GM12878 (cell line): ENCODE measurements around the gene TGFBR1. TPM values are rescaled to one million over a fixed set of nuclear protein-coding genes. Genes with fewer than 3 reads are reported as not detected.

ENCODE experiments used
- ATAC-seq: fragments of 200-7000 bp; cut with Tn5 transposase; 3 replicates; pipeline ENCODE4 v1.9.1; 2020; ENCODE audit warnings: mild to moderate bottlenecking, moderate library complexity
- BruUV-seq: library from RNA; stranded (reverse); fragments of 400-500 nt; replicated peaks from 2 replicates; lab custom pipeline; 2021; lab: Mats Ljungman, UMichigan
- CTCF ChIA-PET: fragments of 300-600 bp; sonication (Branson Sonifier 250); formaldehyde crosslinking; extraction: SDS; loops from one replicate; lab custom pipeline; 2021; ENCODE audit warnings: inconsistent platforms; lab: Yijun Ruan, JAX
- POLR2A ChIA-PET: fragments of 350-600 bp; formaldehyde crosslinking; extraction: SDS; loops from one replicate; lab custom pipeline; 2021; ENCODE audit warnings: inconsistent platforms; lab: Charles Lee
- RAD21 ChIA-PET: fragments of 300-600 bp; sonication (Branson Sonifier 250); formaldehyde crosslinking; loops from one replicate; lab custom pipeline; 2023; ENCODE audit warnings: antibody characterized with exemption; ENCODE audit not compliant: unreplicated experiment; lab: Charles Lee
- SMC1A ChIA-PET: fragments of 300-600 bp; sonication (Branson Sonifier 250); formaldehyde crosslinking; loops from one replicate; lab custom pipeline; 2023; ENCODE audit not compliant: unreplicated experiment, uncharacterized antibody; lab: Charles Lee
- DNase-seq: peaks from one replicate; pipeline ENCODE4 v3.0.0-alpha.2; 2011; ENCODE audit warnings: low read depth, low spot score
- FAIRE-seq: peaks from 3 replicates; lab custom pipeline; 2011; peaks lifted over from hg19 to GRCh38; lab: Jason Lieb, UNC
- H2AFZ ChIP-seq: 2 replicates; pipeline ENCODE4 v1.6.0; 2011; ENCODE audit warnings: low read depth, low read length, control low read depth; ENCODE audit not compliant: control insufficient read depth
- H3K27ac ChIP-seq: 2 replicates; pipeline ENCODE4 v1.5.1; 2011; ENCODE audit warnings: control low read depth; ENCODE audit not compliant: control insufficient read depth, insufficient read depth
- H3K27me3 ChIP-seq, 2 experiments: replicated peaks in 1 of 2; 2 replicates each; pipeline versions ENCODE4 v1.6.0 to v1.6.1; 2011; ENCODE audit warnings: low read length in 1 of 2; ENCODE audit not compliant: control insufficient read depth in 2 of 2, insufficient read depth in 2 of 2
- H3K36me3 ChIP-seq, 2 experiments: 2 replicates each; pipeline ENCODE4 v1.5.1; 2011; ENCODE audit warnings: low read length in 1 of 2; ENCODE audit not compliant: control insufficient read depth in 2 of 2, insufficient read depth in 2 of 2
- H3K4me1 ChIP-seq: 2 replicates; pipeline ENCODE4 v1.6.1; 2011; ENCODE audit warnings: mild to moderate bottlenecking, low read length, moderate library complexity, mixed read lengths; ENCODE audit not compliant: control insufficient read depth, insufficient read depth
- H3K4me2 ChIP-seq: 2 replicates; pipeline ENCODE4 v1.6.0; 2011; ENCODE audit warnings: control low read depth; ENCODE audit not compliant: control insufficient read depth, insufficient read depth
- H3K4me3 ChIP-seq: fragments of 200-600 bp; sonication (generic); 2 replicates; pipeline ENCODE4 v1.5.1; 2016
- H3K79me2 ChIP-seq: 2 replicates; pipeline ENCODE4 v1.6.0; 2011; ENCODE audit warnings: low read length; ENCODE audit not compliant: control insufficient read depth, insufficient read depth
- H3K9ac ChIP-seq: 2 replicates; pipeline ENCODE4 v1.8.0; 2011; ENCODE audit warnings: low read length, control low read depth, mixed read lengths; ENCODE audit not compliant: control insufficient read depth, insufficient read depth
- H3K9me3 ChIP-seq: replicated peaks from 3 replicates; pipeline ENCODE4 v1.5.1; 2011; ENCODE audit warnings: mild to moderate bottlenecking, low read length; ENCODE audit not compliant: control insufficient read depth, insufficient read depth
- H4K20me1 ChIP-seq: 2 replicates; pipeline ENCODE4 v1.6.0; 2011; ENCODE audit not compliant: control insufficient read depth, insufficient read depth
- BACH1 ChIP-seq: fragments of 450-650 bp; IDR thresholded peaks from 2 replicates; pipeline ENCODE4 v1.6.1; 2017; ENCODE audit warnings: mild to moderate bottlenecking, borderline replicate concordance
- BHLHE40 ChIP-seq, 2 experiments: fragments of 450-650 bp in 1 of 2; IDR thresholded peaks; 2 replicates each; pipeline ENCODE4 v1.6.1; 2011 to 2017; ENCODE audit warnings: low read depth in 2 of 2, borderline replicate concordance in 1 of 2, improper control_type of control experiment in 1 of 2, low read length in 1 of 2, mild to moderate bottlenecking in 1 of 2
- CHD2 ChIP-seq: IDR thresholded peaks from 2 replicates; pipeline ENCODE4 v1.6.1; 2011; ENCODE audit warnings: low read depth, low read length, improper control_type of control experiment, borderline replicate concordance
- E2F8 ChIP-seq: fragments of 450-650 bp; IDR thresholded peaks from 2 replicates; pipeline ENCODE4 v1.6.1; 2018; ENCODE audit warnings: mild to moderate bottlenecking, low read depth, moderate library complexity; ENCODE audit not compliant: partially characterized antibody
- FOXK2 ChIP-seq: fragments of 450-650 bp; IDR thresholded peaks from 2 replicates; pipeline ENCODE4 v1.6.1; 2017; ENCODE audit warnings: mild to moderate bottlenecking, moderate library complexity
- HCFC1 ChIP-seq: fragments of 150-350 bp; IDR thresholded peaks from 2 replicates; pipeline ENCODE4 v1.6.1; 2014; ENCODE audit warnings: low read length
- HDGF ChIP-seq: fragments of 450-650 bp; IDR thresholded peaks from 2 replicates; pipeline ENCODE4 v1.6.1; 2016; ENCODE audit warnings: antibody characterized with exemption
- IRF3 ChIP-seq: fragments of 450-650 bp; IDR thresholded peaks from 2 replicates; pipeline ENCODE4 v1.6.1; 2014; ENCODE audit warnings: mild to moderate bottlenecking
- PRDM15 ChIP-seq: fragments of 450-650 bp; formaldehyde crosslinking; IDR thresholded peaks from 2 replicates; pipeline ENCODE4 v1.4.0; 2020; ENCODE audit warnings: mild to moderate bottlenecking, moderate library complexity
- RBBP5 ChIP-seq: fragments of 200-600 bp; sonication (generic); conservative IDR thresholded peaks from 2 replicates; pipeline ENCODE4 v1.6.1; 2016
- TAF1 ChIP-seq: IDR thresholded peaks from 2 replicates; pipeline ENCODE4 v1.6.1; 2011; ENCODE audit warnings: mild to moderate bottlenecking, low read depth, low read length, borderline replicate concordance
- TCF3 ChIP-seq: IDR thresholded peaks from 2 replicates; pipeline ENCODE4 v1.6.1; 2012; ENCODE audit warnings: low read depth, mild to moderate bottlenecking, low read length, borderline replicate concordance; ENCODE audit not compliant: insufficient read depth
- ZBTB4 ChIP-seq: fragments of 450-650 bp; formaldehyde crosslinking; IDR thresholded peaks from 2 replicates; pipeline ENCODE4 v1.4.0; 2022; ENCODE audit warnings: mild to moderate bottlenecking, moderate library complexity
- ZNF622 ChIP-seq: fragments of 450-650 bp; IDR thresholded peaks from 2 replicates; pipeline ENCODE4 v1.6.1; 2017; ENCODE audit warnings: mild to moderate bottlenecking, inconsistent platforms
- WGBS: methylation state at CpG from one replicate; pipeline ENCODE4 v1.1.6; 2016; ENCODE audit warnings: low lambda C conversion rate; ENCODE audit not compliant: insufficient replicate concordance, insufficient coverage; ENCODE audit errors: missing lambda C conversion rate; 5-methylcytosine and 5-hydroxymethylcytosine counted together
- in situ Hi-C: fragments of 300-500 bp; cut with MboI; formaldehyde crosslinking; loops from 9 replicates; pipeline ENCODE4 v1.14.3; 2018; ENCODE audit warnings: mixed read lengths
- intact Hi-C: fragments of 100-400 bp; cut with micrococcal nuclease; formaldehyde crosslinking; loops from one replicate; pipeline ENCODE4 v1.14.2; 2022; ENCODE audit not compliant: unreplicated experiment
- polyA plus RNA-seq, 11 experiments: library from polyadenylated mRNA; depleted of rRNA in 4 of 11; unstranded in 6 of 11; stranded (reverse) in 5 of 11; fragments of >200 nt; fragmentation: Nextera tagmentation in 4 of 11; fragmentation: Illumina TruSeq in 1 of 11; extraction: Ambion mirVana in 4 of 11; extraction: Trizol in 1 of 11; gene quantifications; 1 replicate in 1 of 11; 2 replicates in 10 of 11; pipeline versions ENCODE4 v1.2.1 to v1.2.3, GENCODE V29; 2011 to 2016; ENCODE audit warnings: inconsistent platforms in 2 of 11, missing spikeins in 2 of 11, low read depth in 1 of 11
- total RNA-seq, 4 experiments: library from RNA; depleted of rRNA in 3 of 4; stranded (reverse); fragments of >200 nt in 3 of 4; fragmentation: Illumina TruSeq in 1 of 4; extraction: Trizol in 1 of 4; gene quantifications; 2 replicates each; pipeline versions ENCODE4 v1.2.1 to v1.2.3, GENCODE V29; 2013 to 2021

Gene TGFBR1
- total and polyA plus RNA-seq, 10 of the 15 experiments (the other 5 are each of a cell fraction or from before 2014, with no cell fraction given), result 2.9 to 27.2 (median 16.6) TPM

- SMC1A ChIA-PET, result interaction anchor here (0.6 kb wide), 1 partner anchor 31 kb away, joined by 3 read pairs; no protein-coding TSS in a partner anchor
- H4K20me1 ChIP-seq, result no peaks in the 10 kb centered on the region
- no peak overlapping the region for H3K9ac ChIP-seq
- no peaks in the 10 kb centered on the region for H3K9me3 ChIP-seq
- POLR2A ChIA-PET, result interaction anchor here (0.6 kb wide), 1 partner anchor 1251 kb away, joined by 5 read pairs; no protein-coding TSS in a partner anchor
- TF ChIP-seq BACH1, result no peak
- TF ChIP-seq HCFC1, result no peak
- TF ChIP-seq PRDM15, result no peak
- TF ChIP-seq BHLHE40 (IDR thresholded peaks at IDR 0.05; ENCODE audit: borderline replicate concordance in 1 of 2, low read depth in 2 of 2, low read length in 1 of 2), result no peak
- TF ChIP-seq HDGF, result no peak
- TF ChIP-seq TAF1, result no peak
- TF ChIP-seq FOXK2, result no peak
- TF ChIP-seq CHD2, result no peak
- TF ChIP-seq TCF3, result no peak
- no peak for TF ChIP-seq RBBP5
- TF ChIP-seq ZBTB4 (CRISPR knock-in tag), result no peak
- no peak for TF ChIP-seq E2F8
- no peak for TF ChIP-seq IRF3
- no peak for TF ChIP-seq ZNF622
- TF ChIP-seq, all 136 proteins: peak for 0
- Histone ChIP-seq H3K79me2 (no peaks in the 10 kb centered on the region), H3K27me3 (no peaks in the 10 kb centered on the region), H3K4me2 (no peak overlapping the region), H3K4me3 (no peak overlapping the region), H3K36me3 (no peaks in the 10 kb centered on the region), H3K4me1 (no peaks in the 10 kb centered on the region; the same call in 1 of the 2 replicates), H2AFZ (no peak overlapping the region), H3K27ac (no peak overlapping the region)
- ChIA-PET CTCF (interaction anchor here (1.1 kb wide), 1 partner anchor 70 kb away, joined by 3 read pairs; no protein-coding TSS in a partner anchor), RAD21 (no interaction called here)
- ATAC-seq, result no peak
- in situ Hi-C loops (no loop called here), intact Hi-C loops (no loop called here)
- FAIRE-seq, result no peak
- no peak for DNase-seq
- 83% methylated on average over 6 of the region's 6 CpGs for WGBS
- no TSS peak for BruUV-seq
These were observed 34.2 kb upstream of the TGFBR1 start for GRCh38 chr9:99070681-99071080.
